Memory B cell (primary cell): ENCODE results near the gene AFF4.
A peak's percentile ranks its signal among the peaks of the same experiment; 100 is the strongest.

Experiments
- ATAC-seq: fragments of 150-1000 bp; cut with Tn5 transposase; 2 replicates; pipeline ENCODE4 v1.10.0; 2021; ENCODE audit warnings: low read depth, mild to moderate bottlenecking, moderate library complexity
- DNase-seq, 2 donors: peaks; one replicate each; pipeline ENCODE4 v3.0.0; 2022; ENCODE audit warnings: low spot score in 2 of 2
- H3K27ac Mint-ChIP-seq: one replicate; pipeline ENCODE4 v1.8.0; 2022; ENCODE audit warnings: mild to moderate bottlenecking, moderate library complexity, mixed read lengths
- H3K27me3 Mint-ChIP-seq: one replicate; pipeline ENCODE4 v1.8.0; 2022; ENCODE audit warnings: mixed read lengths
- H3K36me3 Mint-ChIP-seq: one replicate; pipeline ENCODE4 v1.8.0; 2022; ENCODE audit warnings: mild to moderate bottlenecking, mixed read lengths
- H3K4me1 Mint-ChIP-seq: one replicate; pipeline ENCODE4 v1.8.0; 2022; ENCODE audit warnings: mixed read lengths
- H3K4me3 Mint-ChIP-seq: one replicate; pipeline ENCODE4 v1.8.0; 2022; ENCODE audit warnings: mild to moderate bottlenecking, moderate library complexity, mixed read lengths
- H3K9me3 Mint-ChIP-seq: one replicate; pipeline ENCODE4 v1.8.0; 2022; ENCODE audit warnings: mixed read lengths

AFF4 gene

DNA sequence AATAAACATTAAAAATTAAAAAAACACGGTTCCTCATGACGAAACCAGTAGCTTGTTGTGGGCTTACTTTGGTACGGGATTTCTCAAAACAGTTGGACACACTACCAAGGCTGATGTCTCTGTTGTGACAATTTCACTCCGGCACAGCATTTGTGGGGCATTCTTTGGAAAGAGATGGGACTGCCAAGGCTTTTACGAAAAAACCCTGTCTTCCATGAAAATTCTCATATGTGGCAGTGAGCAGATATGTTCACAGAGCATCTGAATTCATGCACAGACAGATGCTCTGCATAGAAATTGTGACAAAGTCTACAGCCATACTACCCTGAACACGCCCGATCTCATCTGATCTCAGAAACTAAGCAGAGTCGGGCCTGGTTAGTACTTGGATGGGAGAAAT is 115.2 kb downstream of the AFF4 start:
- Mint-ChIP-seq H3K9me3 (no peaks in the 10 kb centered on the region), H3K27me3 (peaks cover 4% of the 10 kb centered on the region), H3K36me3 (no peaks in the 10 kb centered on the region), H3K27ac (no peak overlapping the region), H3K4me3 (no peak overlapping the region), H3K4me1 (peaks cover 2% of the 10 kb centered on the region)
- DNase-seq: no peak
- no peak for ATAC-seq

DNA sequence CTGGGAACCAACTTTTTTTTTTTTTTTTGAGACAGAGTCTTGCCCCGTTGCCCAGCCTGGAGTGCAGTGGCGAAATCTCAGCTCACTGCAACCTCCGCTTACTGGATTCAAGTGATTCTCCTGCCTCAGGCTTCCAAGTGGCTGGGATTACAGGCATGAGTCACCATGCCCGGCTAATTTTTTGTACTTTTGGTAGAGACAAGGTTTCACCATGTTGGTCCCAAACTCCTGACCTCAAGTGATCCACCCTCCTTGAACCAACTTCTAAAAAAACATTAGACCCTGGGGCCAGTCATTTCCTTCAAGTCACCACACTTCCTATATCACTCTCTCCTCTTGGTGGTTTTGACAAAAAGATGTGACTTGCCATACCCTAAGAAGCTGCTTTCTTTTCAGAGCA is 122.1 kb downstream of the AFF4 start:
- Mint-ChIP-seq H3K4me3 (no peak overlapping the region), H3K27me3 (no peaks in the 10 kb centered on the region), H3K9me3 (no peaks in the 10 kb centered on the region), H3K27ac (no peak overlapping the region), H3K36me3 (no peaks in the 10 kb centered on the region), H3K4me1 (no peaks in the 10 kb centered on the region)
- DNase-seq (no peak), ATAC-seq (no peak)

DNA sequence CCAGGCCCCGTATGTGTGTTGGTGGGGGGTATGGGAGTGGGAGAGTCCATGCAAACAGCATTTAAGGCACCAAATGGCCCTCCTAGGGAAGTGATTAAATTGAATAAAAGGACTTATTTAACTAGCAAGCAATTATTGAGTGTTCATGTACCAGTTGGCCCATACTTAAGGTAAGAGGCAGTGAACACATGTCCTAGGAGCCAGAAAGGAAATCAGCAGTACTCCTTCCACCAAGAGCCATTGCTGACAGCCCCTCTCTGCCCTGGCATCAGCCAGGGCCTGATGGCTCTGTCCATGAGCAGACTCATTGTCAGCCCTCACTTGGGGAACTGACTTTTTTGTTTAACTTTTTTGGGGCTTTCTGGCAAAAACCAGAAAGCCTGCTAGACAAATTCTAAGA is 122.5 kb downstream of the AFF4 start:
- Mint-ChIP-seq H3K4me3 (no peak overlapping the region), H3K36me3 (no peaks in the 10 kb centered on the region)
- no peak for ATAC-seq

DNA sequence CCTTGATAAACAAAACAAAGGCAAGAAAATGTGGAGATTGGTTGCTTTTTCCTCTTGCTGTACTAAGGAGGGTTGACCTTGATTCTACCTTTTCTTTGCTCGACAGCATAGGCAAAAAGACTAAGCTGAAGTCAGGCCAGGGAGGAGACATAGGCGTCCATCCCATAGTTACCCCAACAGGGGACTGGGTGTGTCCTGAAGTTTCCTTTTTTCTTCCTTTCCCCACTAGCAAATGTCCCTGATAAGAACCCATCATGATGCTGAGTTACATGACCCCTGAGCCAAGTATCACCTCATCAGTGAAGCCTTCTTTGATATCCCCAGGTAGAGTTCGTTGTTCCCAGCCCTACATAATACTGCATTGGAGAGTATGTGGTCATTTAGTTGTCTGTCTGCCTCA is 123.1 kb downstream of the AFF4 start:
- no peak overlapping the region for H3K4me3 Mint-ChIP-seq
- no peaks in the 10 kb centered on the region for H3K4me1 Mint-ChIP-seq
- H3K9me3 Mint-ChIP-seq: no peaks in the 10 kb centered on the region
- H3K27ac Mint-ChIP-seq: no peak overlapping the region
- no peaks in the 10 kb centered on the region for H3K27me3 Mint-ChIP-seq
- no peaks in the 10 kb centered on the region for H3K36me3 Mint-ChIP-seq
- no peak for ATAC-seq
- no peak for DNase-seq

More for the DNA sequence above, 122.5 kb downstream of the AFF4 start:
- H3K27ac Mint-ChIP-seq: no peak overlapping the region
- no peaks in the 10 kb centered on the region for H3K4me1 Mint-ChIP-seq
- no peaks in the 10 kb centered on the region for H3K27me3 Mint-ChIP-seq
- DNase-seq: no peak
- H3K9me3 Mint-ChIP-seq: no peaks in the 10 kb centered on the region

DNA sequence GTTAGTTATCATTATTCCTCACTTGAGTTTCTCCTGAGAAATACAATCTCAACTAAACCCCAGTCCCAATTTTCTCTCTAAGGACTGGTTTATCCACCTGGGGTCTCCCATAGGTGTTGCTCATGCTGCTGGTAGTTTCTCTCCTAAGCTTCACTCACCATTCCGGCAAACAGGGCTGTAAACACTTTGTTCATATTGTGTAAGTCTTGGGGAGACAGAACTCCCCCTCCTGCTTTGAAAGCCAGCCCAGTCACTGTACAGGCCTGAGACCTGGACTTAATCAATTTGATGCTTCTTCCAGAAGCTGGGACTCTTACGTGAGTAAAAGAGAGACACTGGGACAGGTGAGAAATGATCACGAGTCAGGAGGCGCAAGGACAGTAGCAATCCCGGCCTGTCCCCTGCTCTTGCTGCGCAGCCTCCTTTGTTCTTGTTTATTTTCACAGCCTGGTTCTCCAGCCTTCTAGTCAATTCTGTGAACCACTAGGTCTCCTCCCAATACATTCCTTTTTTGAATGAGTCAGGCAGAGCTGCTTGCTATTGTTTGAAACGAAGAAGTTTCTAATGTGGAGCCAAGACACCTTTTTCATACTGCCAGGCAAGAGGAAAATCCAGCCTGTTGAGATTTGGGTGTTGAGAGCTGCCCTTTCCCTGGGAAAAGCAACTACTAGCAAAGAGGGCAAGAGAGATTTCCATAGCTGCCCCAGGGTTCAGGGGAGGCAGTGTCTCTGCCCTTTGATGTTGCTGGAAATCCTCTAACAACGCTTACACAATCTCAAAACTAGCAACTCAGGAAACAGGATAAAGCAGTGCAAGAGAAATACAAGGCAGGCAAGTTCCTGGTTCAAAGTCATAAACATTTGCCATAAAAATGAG is 123.8 kb downstream of the AFF4 start:
- Mint-ChIP-seq H3K27ac (no peak overlapping the region), H3K36me3 (no peaks in the 10 kb centered on the region), H3K4me1 (no peaks in the 10 kb centered on the region), H3K4me3 (no peak overlapping the region), H3K9me3 (no peaks in the 10 kb centered on the region), H3K27me3 (no peaks in the 10 kb centered on the region)
- ATAC-seq (no peak), DNase-seq (no peak)

DNA sequence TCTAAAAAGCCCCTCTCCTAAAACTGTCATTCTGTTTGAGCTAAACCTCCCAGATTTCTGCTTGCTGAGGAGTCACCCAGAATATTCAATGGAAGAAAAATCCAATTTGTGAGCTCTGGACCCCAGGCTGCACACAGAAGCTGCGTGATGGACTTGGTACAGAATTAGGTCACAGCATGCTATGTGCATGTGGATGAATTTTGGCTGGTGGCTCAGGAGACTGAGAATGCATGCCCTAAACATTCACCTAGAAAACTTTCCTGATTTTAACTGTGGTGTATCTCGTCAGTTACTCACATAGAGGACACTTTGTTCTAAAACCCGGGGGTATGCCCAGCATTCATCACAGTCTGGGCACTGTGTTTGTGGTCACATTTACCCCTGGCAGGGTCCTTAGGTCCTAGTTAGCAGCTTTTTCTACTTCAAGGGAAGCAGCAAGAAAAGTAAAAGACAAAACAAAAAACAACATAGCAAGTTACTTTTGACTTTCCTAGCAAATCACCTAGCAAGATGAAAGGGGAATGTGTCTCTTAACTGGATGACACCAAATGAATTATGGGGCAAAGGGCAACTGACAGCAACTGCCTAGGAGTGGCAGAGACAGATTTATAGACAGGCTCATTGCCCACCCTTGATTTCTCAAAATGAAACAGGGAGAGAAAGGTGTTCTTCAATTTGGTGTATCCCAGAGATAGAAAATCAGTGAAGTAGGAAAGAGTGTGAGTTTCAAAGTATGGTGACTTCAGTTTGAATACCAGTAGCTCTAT is 124.7 kb downstream of the AFF4 start:
- Mint-ChIP-seq H3K27ac (no peak overlapping the region), H3K9me3 (no peaks in the 10 kb centered on the region), H3K27me3 (no peaks in the 10 kb centered on the region), H3K4me3 (no peak overlapping the region), H3K4me1 (no peaks in the 10 kb centered on the region), H3K36me3 (no peaks in the 10 kb centered on the region)
- DNase-seq (no peak), ATAC-seq (no peak)

DNA sequence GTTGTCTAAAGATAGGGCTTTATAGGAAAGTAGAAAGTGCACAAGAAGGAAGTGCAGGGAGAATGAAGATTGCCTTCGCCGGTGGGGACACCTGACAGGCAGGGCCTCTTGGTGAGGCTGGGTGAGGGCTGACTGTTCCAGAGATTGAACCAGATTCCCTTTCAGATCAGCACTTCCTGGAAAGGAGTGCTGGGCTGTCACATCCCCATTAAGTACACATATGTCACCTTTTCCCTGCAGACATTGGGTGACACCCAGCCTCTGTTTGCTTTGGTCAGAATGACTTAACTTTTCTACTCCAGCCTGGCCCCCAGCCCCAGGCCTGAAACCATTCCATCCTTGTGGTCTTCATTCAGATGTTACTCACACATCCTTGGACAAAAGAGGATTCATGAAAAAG is 125.6 kb downstream of the AFF4 start:
- Mint-ChIP-seq H3K36me3 (no peaks in the 10 kb centered on the region), H3K27me3 (no peaks in the 10 kb centered on the region), H3K4me1 (no peaks in the 10 kb centered on the region), H3K4me3 (no peak overlapping the region), H3K27ac (peak overlapping the region; percentile 9), H3K9me3 (no peaks in the 10 kb centered on the region)
- no peak for ATAC-seq
- DNase-seq: no peak

DNA sequence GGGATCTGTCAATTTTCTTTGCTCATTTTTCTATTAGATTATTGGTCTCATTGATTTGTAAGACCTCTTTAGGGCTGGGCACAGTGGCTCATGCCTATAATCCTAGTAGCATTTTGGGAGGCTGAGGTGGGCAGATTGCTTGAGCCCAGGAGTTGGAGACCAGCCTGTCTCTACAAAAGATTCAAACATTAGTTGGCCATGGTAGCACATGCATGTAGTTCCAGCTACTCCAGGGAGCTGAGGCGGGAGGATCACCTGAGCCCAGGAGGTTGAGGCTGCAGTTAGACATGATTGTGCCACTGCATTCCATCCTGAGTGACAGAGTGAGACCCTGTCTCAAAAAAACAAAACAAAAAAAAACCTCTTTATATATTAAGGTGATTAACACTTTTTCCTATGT is 126.6 kb downstream of the AFF4 start:
- Mint-ChIP-seq H3K27ac (no peak overlapping the region), H3K9me3 (no peaks in the 10 kb centered on the region), H3K36me3 (no peaks in the 10 kb centered on the region), H3K4me1 (no peaks in the 10 kb centered on the region), H3K4me3 (no peak overlapping the region), H3K27me3 (no peaks in the 10 kb centered on the region)
- ATAC-seq (no peak), DNase-seq (no peak)

DNA sequence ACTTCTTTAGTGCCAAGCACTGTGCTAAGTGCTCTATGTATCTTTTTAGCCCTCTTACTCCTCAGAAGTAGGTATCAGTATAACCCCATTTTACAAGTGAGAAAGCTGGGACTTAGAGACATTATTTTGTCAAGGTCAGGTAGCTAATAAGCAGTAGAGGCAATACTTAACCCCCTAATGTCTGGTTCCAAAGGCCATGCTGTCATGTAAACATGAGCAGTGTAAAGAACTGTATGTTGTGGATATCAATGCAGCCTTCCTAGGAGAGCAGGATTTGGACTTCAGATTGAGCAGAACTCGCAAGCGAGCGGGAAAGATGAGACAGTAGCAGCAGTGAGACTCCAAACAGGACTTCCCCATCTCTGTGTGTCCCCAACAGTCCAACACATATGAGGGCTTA is 129.4 kb downstream of the AFF4 start:
- ATAC-seq (no peak), DNase-seq (no peak)
- no peaks in the 10 kb centered on the region for H3K27me3 Mint-ChIP-seq
- no peaks in the 10 kb centered on the region for H3K36me3 Mint-ChIP-seq
- no peak overlapping the region for H3K4me3 Mint-ChIP-seq
- H3K4me1 Mint-ChIP-seq: peaks cover 9% of the 10 kb centered on the region
- H3K27ac Mint-ChIP-seq: no peak overlapping the region
- no peaks in the 10 kb centered on the region for H3K9me3 Mint-ChIP-seq

DNA sequence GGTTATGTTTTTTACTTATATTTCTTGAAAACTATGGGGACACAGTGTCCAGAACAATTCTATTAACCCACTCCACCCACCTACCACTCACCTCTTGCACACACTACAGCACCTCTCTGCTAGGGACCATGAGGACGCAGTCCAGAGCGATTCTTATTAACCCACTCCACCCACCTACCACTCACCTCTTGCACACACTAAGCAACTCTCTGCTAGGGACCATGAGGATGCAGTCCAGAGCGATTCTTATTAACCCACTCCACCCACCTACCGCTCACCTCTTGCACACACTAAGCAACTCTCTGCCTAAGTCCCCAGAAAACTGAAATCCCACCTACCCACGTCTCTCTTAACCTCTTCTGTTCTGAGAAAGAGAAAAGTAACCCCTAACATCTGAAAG is 130.8 kb downstream of the AFF4 start:
- H3K4me1 Mint-ChIP-seq: peaks cover 9% of the 10 kb centered on the region
- H3K27ac Mint-ChIP-seq: no peak overlapping the region
- DNase-seq (no peak), ATAC-seq (no peak)
- peaks cover 2% of the 10 kb centered on the region for H3K27me3 Mint-ChIP-seq
- H3K4me3 Mint-ChIP-seq: peak overlapping the region; percentile 22
- H3K36me3 Mint-ChIP-seq: no peaks in the 10 kb centered on the region
- no peaks in the 10 kb centered on the region for H3K9me3 Mint-ChIP-seq

DNA sequence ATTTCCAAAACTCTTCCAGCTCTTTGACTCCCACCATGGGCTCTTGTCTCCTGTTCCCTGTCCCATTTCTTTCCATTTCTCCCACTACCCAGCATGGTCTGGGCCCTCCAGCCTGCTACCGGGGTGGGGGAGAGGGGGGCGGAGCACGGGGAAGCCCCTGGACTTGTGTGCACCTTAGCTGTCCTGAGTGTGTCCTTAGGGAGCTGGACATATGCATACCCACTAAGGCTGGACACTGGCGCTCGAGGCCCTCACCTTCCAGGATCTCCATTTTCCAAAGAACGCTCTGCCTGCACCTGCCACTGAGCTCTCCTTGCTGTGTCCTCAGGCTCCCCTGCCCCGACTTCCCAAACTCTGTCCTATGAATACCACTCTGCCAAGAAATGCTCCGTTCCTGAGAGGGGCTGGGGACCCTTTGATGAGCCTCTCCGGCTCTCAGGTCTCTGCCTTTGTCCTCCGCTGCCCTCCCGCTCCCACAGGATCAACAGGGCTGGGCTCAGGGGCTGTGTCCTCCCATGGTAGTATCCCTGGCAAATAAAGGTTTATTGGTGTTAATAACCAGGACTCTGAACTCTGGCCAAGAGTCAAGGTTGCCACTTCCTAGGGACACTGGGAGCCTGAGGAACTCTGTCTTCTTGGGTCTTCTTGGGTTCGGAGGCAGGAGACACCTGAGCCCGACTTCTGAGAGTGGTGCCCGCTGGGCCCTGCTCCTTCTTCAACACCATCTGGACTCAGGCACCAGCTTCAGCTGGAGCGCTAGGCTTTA is 132.2 kb downstream of the AFF4 start:
- DNase-seq: no peak
- Mint-ChIP-seq H3K9me3 (no peaks in the 10 kb centered on the region), H3K36me3 (no peaks in the 10 kb centered on the region), H3K27me3 (peaks cover 9% of the 10 kb centered on the region), H3K4me3 (peak overlapping the region; percentile 87), H3K27ac (peak overlapping the region; percentile 85), H3K4me1 (peaks cover 9% of the 10 kb centered on the region)
- no peak for ATAC-seq

DNA sequence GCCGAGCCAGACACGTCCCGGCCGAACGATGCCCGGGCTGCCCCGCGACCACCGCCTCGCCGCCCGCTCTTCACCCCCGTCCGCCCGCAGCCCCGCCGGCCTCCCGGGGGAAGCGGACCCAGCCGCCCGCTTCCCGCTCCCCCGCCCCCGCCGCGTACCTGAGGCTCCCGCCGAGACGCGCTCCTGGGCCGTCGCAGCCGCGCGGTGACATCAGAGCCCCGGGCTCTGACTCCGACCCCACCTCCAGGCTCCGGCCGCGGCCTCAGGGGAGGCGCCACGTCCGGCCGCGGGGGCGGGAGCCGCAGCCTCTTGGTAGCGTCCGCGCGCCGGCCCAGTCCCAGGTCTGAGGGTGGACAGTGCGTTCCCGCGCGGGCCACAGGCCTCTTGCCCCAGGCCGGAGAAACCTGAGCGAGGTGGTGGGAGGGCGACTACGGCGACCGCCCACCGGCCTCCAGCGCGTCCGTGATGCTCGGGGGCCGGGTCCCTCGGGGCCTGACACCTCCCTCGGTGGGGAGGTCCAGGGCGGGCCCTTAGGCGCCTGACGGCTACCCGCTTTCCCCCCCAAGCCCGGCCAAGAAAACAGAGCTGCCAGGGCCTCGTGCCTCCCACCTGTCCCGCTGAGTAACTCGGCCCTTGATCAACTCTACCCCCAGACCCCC is 132.9 kb downstream of the AFF4 start, which contains the start of gene SHROOM1:
TSS of gene SHROOM1 (minus strand) at position 212 of the 659 bp plus-strand sequence. CDS start 4,507 bp downstream, outside the sequence.
- Mint-ChIP-seq H3K4me1 (peaks cover 9% of the 10 kb centered on the region), H3K27me3 (peaks cover 12% of the 10 kb centered on the region), H3K4me3 (peak within 1 kb of the TSS; percentile 94), H3K36me3 (no peaks in the 10 kb centered on the region), H3K9me3 (no peaks in the 10 kb centered on the region), H3K27ac (peak within 1 kb of the TSS; percentile 85)
- ATAC-seq: peak; percentile 39
- DNase-seq: no peak

DNA sequence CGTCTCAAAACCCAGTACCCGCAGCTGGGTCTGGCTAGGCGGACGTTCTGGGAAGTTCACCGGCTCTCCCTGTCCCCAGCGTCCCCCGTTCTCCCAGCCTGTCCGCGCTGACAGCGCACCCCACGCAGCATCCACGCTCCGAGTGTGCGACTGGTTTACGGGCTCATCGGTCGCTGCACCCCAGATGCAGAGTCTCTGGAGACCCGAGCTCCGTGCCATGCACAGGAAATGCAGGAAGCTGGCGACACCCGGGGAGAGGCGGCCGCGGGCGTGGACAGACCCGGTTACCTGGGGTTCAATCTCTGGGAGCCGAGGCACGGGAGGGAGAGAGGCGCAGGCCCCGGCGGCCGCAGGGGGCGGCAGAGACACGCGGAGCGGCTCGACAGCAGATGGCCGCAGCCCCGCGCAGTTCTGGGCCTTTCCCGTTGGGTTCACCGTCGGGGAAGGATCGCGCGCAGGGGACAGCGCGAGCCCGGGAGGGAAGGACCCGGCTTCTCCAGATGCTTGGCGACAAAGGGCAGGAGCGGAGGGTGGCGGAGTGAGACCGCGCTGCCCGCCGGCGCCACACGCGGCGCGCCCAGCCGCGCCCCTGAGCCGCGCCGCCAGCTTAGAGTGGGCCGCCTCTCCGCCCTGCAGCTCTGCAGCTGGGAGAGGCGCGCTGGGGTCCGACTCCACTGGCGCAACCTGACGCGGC is 133.5 kb downstream of the AFF4 start:
- Mint-ChIP-seq H3K27ac (peak overlapping the region; percentile 75), H3K36me3 (no peaks in the 10 kb centered on the region), H3K27me3 (peaks cover 12% of the 10 kb centered on the region), H3K9me3 (no peaks in the 10 kb centered on the region), H3K4me1 (peaks cover 9% of the 10 kb centered on the region), H3K4me3 (peak overlapping the region; percentile 94)
- peak; percentile 92 for ATAC-seq
- peak; percentile 77 to 79 for DNase-seq
